ENCODE measurements around the gene CHRM5.

GRCh38 chr15:33934396-33934795 lies 33.9 kb upstream of the CHRM5 start:
- TF ChIP-seq CTCF (IDR thresholded peaks at IDR 0.05; ENCODE audit: poor library complexity) (no peak), EZH2 (IDR thresholded peaks at IDR 0.05; ENCODE audit: borderline replicate concordance) (no peak)
